ENCODE results near the gene NCAN. TPM values are rescaled to one million over a fixed set of nuclear protein-coding genes. Genes with fewer than 3 reads are reported as not detected.

The NCAN gene
- total and polyA plus RNA-seq, 2 of the 13 experiments (the other 11 are each of a cell fraction or from before 2014, with no cell fraction given): not detected

- TF ChIP-seq, protein P1, sequence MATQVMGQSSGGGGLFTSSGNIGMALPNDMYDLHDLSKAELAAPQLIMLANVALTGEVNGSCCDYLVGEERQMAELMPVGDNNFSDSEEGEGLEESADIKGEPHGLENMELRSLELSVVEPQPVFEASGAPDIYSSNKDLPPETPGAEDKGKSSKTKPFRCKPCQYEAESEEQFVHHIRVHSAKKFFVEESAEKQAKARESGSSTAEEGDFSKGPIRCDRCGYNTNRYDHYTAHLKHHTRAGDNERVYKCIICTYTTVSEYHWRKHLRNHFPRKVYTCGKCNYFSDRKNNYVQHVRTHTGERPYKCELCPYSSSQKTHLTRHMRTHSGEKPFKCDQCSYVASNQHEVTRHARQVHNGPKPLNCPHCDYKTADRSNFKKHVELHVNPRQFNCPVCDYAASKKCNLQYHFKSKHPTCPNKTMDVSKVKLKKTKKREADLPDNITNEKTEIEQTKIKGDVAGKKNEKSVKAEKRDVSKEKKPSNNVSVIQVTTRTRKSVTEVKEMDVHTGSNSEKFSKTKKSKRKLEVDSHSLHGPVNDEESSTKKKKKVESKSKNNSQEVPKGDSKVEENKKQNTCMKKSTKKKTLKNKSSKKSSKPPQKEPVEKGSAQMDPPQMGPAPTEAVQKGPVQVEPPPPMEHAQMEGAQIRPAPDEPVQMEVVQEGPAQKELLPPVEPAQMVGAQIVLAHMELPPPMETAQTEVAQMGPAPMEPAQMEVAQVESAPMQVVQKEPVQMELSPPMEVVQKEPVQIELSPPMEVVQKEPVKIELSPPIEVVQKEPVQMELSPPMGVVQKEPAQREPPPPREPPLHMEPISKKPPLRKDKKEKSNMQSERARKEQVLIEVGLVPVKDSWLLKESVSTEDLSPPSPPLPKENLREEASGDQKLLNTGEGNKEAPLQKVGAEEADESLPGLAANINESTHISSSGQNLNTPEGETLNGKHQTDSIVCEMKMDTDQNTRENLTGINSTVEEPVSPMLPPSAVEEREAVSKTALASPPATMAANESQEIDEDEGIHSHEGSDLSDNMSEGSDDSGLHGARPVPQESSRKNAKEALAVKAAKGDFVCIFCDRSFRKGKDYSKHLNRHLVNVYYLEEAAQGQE (IDR thresholded peaks at IDR 0.05; ENCODE audit: borderline replicate concordance in 1 of 2, low read depth in 1 of 2, low read length in 2 of 2): no peak
- TF ChIP-seq KLF15 (CRISPR knock-in tag; IDR thresholded peaks at IDR 0.05; ENCODE audit: borderline replicate concordance) (no peak), ZIK1 (CRISPR knock-in tag; IDR thresholded peaks at IDR 0.05; ENCODE audit: borderline replicate concordance, low read depth) (no peak), TAF1 (CRISPR knock-in tag; IDR thresholded peaks at IDR 0.05) (no peak), PRMT3 (CRISPR knock-in tag; IDR thresholded peaks at IDR 0.05; ENCODE audit: borderline replicate concordance, low read depth) (no peak)
Observed at GRCh38 chr19:19227217-19227616, 15.5 kb downstream of the NCAN start (continued).

DNA sequence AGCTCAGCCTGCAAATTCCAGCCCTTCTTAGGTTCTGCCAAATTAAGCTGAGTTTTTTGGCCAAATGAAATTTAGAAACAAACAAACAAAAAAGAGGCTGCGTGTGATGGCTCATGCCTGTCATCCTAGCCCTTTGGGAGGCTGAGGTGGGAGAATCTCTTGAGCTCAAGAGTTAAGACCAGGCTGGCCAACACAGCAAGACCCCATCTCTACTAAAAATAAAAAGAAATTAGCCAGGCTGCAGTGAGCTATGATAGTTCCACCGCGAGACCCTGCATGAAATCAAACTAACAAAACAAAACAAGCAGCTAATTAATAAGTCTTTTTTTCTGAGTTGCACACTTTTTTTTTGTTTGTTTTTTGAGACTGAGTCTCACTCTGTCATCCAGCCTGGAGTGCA is 17.9 kb downstream of the NCAN start:
- Histone ChIP-seq H3K4me3 (replicated peaks in 1 of 3; ENCODE audit: insufficient read depth in 1 of 3, low read depth in 2 of 3, low read length in 3 of 3) (no peak overlapping the region), H3K27me3 (ENCODE audit: control insufficient read depth in 1 of 2, insufficient read depth in 2 of 2, low read length in 2 of 2) (peaks cover 4 to 34% of the 10 kb centered on the region in 2 experiments; a peak in 3 of 5 replicates), H3K9me3 (ENCODE audit: low read length) (peaks cover 9% of the 10 kb centered on the region; the same call in 1 of the 2 replicates), H3K27ac (ENCODE audit: extremely low read length, insufficient read depth, low read length) (no peak overlapping the region), H3K4me1 (ENCODE audit: insufficient read depth, low read length) (peaks cover 26% of the 10 kb centered on the region), H3K9ac (ENCODE audit: insufficient read depth, low read depth, low read length) (no peak overlapping the region), H4K20me1 (ENCODE audit: insufficient read depth, low read length) (no peaks in the 10 kb centered on the region), H3K36me3 (replicated peaks in 1 of 2; ENCODE audit: control insufficient read depth in 1 of 2, insufficient read depth in 2 of 2, low read length in 2 of 2) (no peaks in the 10 kb centered on the region), H3K4me2 (ENCODE audit: low read depth, low read length) (no peak overlapping the region), H3K79me2 (ENCODE audit: insufficient read depth, low read length) (no peaks in the 10 kb centered on the region), H2AFZ (ENCODE audit: low read length) (no peak overlapping the region)
- BruUV-seq (replicated peaks): no TSS peak
- FAIRE-seq: no peak
- ATAC-seq: no peak
- intact Hi-C loops (cut with micrococcal nuclease; ENCODE audit: unreplicated experiment) (loop anchor here (5.0 kb wide), 1 partner anchor 43 kb away; the partner anchor contains the start of gene TM6SF2), in situ Hi-C loops (cut with HindIII; ENCODE audit: extremely low pct_ligation_motif_present, low pct_unique_long_range_greater_than_20kb) (no loop called here)
- ChIA-PET POLR2A (no interaction called here), CTCF (ENCODE audit: low intra/inter-chr PET ratio, low total read pairs) (no interaction called here)
- 67% methylated on average over 3 of the region's 3 CpGs for WGBS (ENCODE audit: low lambda C conversion rate)
- no peak for TF ChIP-seq MTA3 (CRISPR knock-in tag; IDR thresholded peaks at IDR 0.05)
- TF ChIP-seq ZNF121 (CRISPR knock-in tag; IDR thresholded peaks at IDR 0.05): peak; percentile 59; the same call in 1 of the 2 replicates
- no peak for DNase-seq (ENCODE audit: low spot score)

Data from HepG2 (cell line).